GM12875 (cell line): ENCODE data around the gene CDK17.
"Not testable (repeated sequence)": the region's sequence is repeated elsewhere in the genome, so short reads cannot be mapped to it uniquely, and the experiment has no call there.

Experiments used
- H3K4me3 ChIP-seq: one replicate; pipeline ENCODE4 v1.5.1; 2011; ENCODE audit warnings: low read depth, low read length, control low read depth
- TF ChIP-seq, protein P1 (sequence below): IDR thresholded peaks from 2 replicates; pipeline ENCODE4 v1.5.1; 2011; ENCODE audit warnings: low read depth, mild to moderate bottlenecking, control low read depth, inconsistent platforms, low read length, moderate library complexity, borderline replicate concordance; ENCODE audit not compliant: insufficient read depth

CDK17 gene

DNA sequence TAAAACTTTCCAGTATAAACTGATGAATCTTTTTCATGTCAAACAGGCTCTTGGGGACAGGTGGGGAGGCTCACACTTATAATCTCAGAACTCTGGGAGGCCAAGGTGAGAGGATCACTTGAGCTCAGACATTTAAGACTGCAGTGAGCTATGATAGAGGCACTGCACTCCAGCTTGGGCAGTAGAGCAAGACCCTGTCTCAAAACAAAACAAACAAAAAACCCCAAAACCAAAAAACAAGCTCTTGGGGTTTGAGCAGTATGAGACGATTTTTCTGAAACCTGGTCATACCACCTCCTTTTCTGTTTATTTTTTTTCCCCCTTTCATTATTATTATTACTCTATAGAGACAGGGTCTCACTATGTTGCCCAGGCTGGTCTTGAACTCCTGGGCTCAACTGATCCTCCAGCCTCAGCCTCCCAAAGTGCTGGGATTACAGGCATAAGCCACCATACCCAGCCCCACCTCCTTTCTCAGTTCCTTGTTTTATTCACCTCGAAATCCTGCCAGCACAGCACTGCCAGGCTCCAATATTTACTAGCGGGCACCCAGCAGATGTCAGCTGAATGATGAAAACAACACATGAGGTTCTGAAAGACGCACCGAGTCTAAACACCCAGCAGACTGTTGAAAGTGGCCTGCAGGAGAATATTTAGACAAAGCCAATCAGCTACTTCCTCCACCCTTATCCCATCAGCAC lies 19.5 kb upstream of the CDK17 start:
- TF ChIP-seq, protein P1, sequence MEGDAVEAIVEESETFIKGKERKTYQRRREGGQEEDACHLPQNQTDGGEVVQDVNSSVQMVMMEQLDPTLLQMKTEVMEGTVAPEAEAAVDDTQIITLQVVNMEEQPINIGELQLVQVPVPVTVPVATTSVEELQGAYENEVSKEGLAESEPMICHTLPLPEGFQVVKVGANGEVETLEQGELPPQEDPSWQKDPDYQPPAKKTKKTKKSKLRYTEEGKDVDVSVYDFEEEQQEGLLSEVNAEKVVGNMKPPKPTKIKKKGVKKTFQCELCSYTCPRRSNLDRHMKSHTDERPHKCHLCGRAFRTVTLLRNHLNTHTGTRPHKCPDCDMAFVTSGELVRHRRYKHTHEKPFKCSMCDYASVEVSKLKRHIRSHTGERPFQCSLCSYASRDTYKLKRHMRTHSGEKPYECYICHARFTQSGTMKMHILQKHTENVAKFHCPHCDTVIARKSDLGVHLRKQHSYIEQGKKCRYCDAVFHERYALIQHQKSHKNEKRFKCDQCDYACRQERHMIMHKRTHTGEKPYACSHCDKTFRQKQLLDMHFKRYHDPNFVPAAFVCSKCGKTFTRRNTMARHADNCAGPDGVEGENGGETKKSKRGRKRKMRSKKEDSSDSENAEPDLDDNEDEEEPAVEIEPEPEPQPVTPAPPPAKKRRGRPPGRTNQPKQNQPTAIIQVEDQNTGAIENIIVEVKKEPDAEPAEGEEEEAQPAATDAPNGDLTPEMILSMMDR: no peak
- no peak overlapping the region for H3K4me3 ChIP-seq

DNA sequence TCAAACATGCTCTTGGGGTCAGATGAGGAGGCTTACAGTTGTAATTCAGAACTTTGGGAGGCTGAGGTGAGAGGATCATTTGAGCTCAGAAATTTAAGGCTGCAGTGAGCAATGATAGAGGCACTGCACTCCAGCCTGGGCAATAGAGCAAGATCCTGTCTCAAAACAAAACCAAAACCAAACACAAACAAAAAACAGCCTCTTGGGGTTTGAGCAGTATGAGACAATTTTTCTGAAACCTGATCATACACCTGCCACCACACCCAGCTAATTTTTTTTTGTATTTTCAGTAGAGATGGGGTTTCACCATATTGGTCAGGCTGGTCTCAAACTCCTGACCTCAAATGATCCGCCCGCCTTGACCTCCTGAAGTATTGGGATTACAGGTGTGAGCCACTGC lies 17.4 kb upstream of the CDK17 start:
- H3K4me3 ChIP-seq: not testable (repeated sequence)

DNA sequence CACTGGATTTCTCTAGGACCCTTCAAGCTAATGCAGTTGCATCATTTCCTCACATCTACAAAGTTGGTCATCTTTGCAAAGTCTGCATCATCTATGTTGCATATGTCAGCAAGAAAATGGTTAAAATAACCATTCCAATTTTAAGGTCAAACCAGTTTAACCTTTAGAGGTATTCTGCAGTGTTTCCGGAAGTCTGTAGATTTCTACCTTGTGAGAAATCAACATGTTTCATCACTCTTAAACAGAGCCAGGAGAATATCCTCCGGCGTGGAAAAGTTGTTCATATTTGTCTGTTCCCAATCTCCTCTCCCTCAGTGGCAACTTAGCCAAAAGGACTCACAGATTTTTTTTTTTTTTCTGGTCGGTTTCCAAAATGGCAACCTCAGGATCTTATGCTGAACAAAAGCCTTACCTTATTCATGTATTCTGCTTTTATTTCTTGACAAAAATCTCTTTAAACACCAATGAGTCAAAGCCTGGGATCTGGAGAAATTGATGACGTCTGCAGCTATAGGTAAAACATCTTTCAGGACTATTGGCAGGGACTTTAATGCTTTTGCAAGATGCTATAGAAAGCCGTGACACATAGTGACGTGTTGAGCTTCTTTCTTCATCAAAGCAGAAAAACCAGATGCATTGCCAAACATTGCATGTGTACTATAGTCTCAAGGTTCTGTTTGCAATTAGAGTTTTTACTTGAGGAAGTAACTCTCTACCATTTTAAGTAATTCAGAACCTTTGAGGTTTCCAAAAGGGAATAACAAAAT lies 16.0 kb upstream of the CDK17 start:
- no peak overlapping the region for H3K4me3 ChIP-seq
- TF ChIP-seq, protein P1: no peak

DNA sequence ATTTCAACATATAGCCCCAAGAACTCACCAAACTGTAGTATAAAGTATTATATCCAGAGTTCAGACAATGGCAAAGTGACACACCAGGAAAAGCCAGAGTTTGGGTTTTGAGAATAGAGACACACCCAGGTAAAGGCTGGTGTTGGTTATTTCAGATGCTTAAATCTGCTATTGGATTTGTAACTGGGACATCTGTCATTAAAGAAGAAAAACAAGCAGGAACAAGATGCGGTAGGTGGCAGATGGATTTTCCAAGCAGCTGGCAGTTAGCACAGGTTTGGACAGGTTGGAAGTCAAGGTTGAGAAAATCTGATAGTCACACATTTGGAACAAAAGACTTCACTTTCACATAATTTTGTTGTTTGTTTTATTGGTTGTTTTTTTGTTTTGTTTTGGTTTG lies 14.4 kb upstream of the CDK17 start:
- no peak overlapping the region for H3K4me3 ChIP-seq
- TF ChIP-seq, protein P1: no peak

DNA sequence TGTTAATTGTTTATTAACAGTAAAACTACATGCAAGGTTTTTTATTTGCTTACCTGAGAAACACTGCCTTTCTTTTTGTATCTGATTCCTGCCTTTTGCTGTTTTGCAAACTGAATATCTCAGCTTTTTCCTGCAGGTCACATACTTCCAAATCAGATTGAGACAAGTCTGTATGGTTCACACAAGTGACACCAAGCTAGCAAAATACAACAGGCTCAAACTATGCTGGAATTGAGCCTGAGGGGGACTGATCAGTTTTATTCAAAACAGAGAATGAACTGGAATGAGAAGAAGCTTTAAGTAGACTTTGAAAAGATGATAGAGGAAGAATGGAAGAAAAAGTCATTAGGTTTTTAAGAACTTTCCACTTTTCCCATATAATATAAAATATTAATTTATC lies 12.2 kb upstream of the CDK17 start:
- TF ChIP-seq, protein P1: no peak
- no peak overlapping the region for H3K4me3 ChIP-seq

DNA sequence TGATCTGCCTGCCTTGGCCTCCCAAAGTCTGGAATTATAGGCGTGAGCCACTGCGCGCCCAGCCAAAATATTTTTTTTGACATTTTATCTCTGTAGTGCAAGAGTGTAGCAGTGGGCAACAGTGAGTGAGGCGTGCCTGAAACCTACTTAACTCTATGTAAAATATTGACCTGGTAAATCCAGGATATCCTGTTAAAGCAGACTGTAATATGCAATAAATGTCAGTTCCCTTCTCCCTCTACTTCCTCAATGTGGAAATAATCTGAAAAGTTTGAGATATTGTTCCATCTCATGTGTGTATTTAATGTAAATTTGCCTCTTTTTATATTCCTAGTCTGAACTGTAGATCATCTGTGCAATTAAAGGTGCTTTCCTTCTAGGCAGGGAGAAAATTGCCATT lies 9.5 kb upstream of the CDK17 start:
- TF ChIP-seq, protein P1: no peak
- H3K4me3 ChIP-seq: no peak overlapping the region

DNA sequence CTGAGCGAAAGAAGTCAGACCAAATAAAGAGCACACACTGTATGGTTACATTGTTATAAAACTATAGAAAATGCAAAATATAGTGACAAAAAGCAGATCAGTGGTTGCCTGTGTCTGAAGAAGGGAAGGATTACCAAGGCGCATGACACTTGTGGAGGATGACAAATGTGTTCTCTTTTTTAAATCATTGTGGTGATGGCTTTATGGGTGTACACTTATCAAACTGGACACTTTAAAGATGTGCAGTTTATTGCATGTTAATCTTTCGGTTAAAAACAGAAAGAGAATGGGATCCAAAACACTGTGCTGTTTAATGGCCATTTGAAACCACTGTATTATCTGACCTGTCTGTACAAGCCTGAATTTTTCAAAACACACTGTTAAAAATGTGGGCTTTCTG lies 8.8 kb upstream of the CDK17 start:
- H3K4me3 ChIP-seq: no peak overlapping the region
- TF ChIP-seq, protein P1: no peak

DNA sequence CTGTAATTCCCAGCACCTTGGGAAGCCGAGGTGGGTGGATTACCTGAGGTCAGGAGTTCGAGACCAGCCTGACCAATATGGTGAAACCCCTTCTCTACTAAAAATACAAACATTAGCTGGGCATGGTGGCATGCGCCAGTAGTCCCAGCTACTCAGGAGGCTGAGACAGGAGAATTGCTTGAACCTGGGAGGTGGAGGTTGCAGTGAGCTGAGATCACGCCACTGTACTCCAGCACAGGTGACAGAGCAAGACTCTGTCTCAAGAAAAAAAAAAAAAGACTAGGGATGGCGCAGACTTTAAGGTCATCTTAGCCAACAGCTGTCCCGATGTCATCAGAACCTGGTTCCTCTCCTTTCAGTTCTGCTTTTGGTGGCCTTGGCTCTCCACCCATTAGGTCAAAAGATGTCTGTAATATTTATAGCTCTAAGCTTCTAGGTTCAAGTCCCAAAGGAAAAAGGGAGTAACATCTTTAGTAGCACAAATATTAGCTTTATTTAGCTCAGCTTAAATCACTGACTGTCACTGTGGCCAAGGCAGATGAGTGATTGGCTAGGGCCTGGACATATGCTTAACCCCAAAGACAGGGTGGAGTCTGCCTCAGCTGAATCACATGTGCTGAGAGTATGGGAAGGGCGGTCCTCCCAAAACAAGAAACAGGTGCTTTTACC lies 7.3 kb upstream of the CDK17 start:
- H3K4me3 ChIP-seq: not testable (repeated sequence)
